ENCODE measurements around the gene LIMA1. TPM values are rescaled to one million over a fixed set of nuclear protein-coding genes. Genes with fewer than 3 reads are reported as not detected.

The LIMA1 gene
- total RNA-seq, 1 donor from 2014 or later, result 79.4 TPM

GRCh38 chr12:50132505-50133135 is 150.7 kb downstream of the LIMA1 start:
- no peak for DNase-seq (ENCODE audit: low spot score in 2 of 2)
- intact Hi-C loops (cut with DNase I), result loop anchor here (5.0 kb wide), 1 partner anchor 35 kb away; the partner anchor contains the start of gene CERS5
- H3K4me1 ChIP-seq, result peaks cover 7 to 8% of the 10 kb centered on the region in 2 donors
- no peaks in the 10 kb centered on the region for H3K9me3 ChIP-seq
- H3K27ac ChIP-seq, result peak overlapping the region; percentile 48 to 53
- H3K27me3 ChIP-seq, result no peaks in the 10 kb centered on the region
- H3K4me3 ChIP-seq, result no peak overlapping the region
- H3K36me3 ChIP-seq, result peaks cover 42 to 81% of the 10 kb centered on the region in 2 donors
- TF ChIP-seq CTCF (IDR thresholded peaks at IDR 0.05), result no peak

GRCh38 chr12:50129290-50129689 is 154.0 kb downstream of the LIMA1 start:
- H3K27me3 ChIP-seq, result no peaks in the 10 kb centered on the region
- H3K9me3 ChIP-seq, result no peaks in the 10 kb centered on the region
- DNase-seq (ENCODE audit: low spot score in 2 of 2), result no peak
- peaks cover 42 to 70% of the 10 kb centered on the region in 2 donors for H3K36me3 ChIP-seq
- H3K4me3 ChIP-seq, result no peak overlapping the region
- intact Hi-C loops (cut with DNase I), result no loop called here
- TF ChIP-seq CTCF (IDR thresholded peaks at IDR 0.05), result no peak
- H3K4me1 ChIP-seq, result peaks cover 8 to 13% of the 10 kb centered on the region in 2 donors
- H3K27ac ChIP-seq, result no peak overlapping the region

DNA sequence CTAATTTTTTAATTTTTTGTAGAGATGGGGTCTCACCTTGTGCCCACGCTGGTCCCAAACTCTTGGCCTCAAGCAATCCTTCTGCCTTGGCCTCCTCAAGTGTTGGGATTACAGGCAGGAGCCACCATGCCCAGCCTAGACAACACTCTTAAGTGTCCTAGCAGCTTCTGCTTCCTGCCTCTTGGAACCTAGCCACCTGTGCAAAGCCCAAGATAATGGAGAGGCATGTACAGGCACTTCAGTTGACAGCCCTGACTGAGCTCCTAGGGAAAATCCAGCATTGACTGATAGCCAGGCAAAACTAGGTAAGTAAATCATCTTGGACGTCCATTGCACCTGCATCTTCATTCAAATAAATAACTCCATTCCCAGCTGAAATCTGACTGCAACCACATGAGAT is 155.8 kb downstream of the LIMA1 start:
- intact Hi-C loops (cut with DNase I), result no loop called here
- H3K9me3 ChIP-seq, result no peaks in the 10 kb centered on the region
- no peaks in the 10 kb centered on the region for H3K27me3 ChIP-seq
- peaks cover 6 to 13% of the 10 kb centered on the region in 2 donors for H3K4me1 ChIP-seq
- DNase-seq (ENCODE audit: low spot score in 2 of 2), result no peak
- peaks cover 43 to 60% of the 10 kb centered on the region in 2 donors for H3K36me3 ChIP-seq
- H3K27ac ChIP-seq, result no peak overlapping the region
- no peak for TF ChIP-seq CTCF (IDR thresholded peaks at IDR 0.05)
- H3K4me3 ChIP-seq, result no peak overlapping the region

Other genes with a start within 250 kb of the LIMA1 start
- not detected for gene ASIC1, start 225.9 kb downstream of the LIMA1 start, total RNA-seq
- gene SMARCD1, start 198.2 kb downstream of the LIMA1 start, total RNA-seq, result 277 TPM
- 12.2 TPM for gene GPD1, start 179.5 kb downstream of the LIMA1 start, total RNA-seq
- gene COX14, start 171.3 kb downstream of the LIMA1 start, total RNA-seq, result 19.8 TPM
- 29.7 TPM for gene CERS5, start 116.2 kb downstream of the LIMA1 start, total RNA-seq
- not detected for gene FAM186A, start 113.1 kb upstream of the LIMA1 start, total RNA-seq
- 45.7 TPM for gene LARP4, start 117.4 kb upstream of the LIMA1 start, total RNA-seq
- 8.5 TPM for gene DIP2B, start 221.5 kb upstream of the LIMA1 start, total RNA-seq

Measured in ascending aorta (tissue), 2 donors.